HCEC 1CT (cell line): ENCODE data around the gene PBX3.

ENCODE experiments used
- DNase-seq: peaks from one replicate; pipeline ENCODE4 v3.0.0-alpha.2; 2017

The PBX3 gene

DNA sequence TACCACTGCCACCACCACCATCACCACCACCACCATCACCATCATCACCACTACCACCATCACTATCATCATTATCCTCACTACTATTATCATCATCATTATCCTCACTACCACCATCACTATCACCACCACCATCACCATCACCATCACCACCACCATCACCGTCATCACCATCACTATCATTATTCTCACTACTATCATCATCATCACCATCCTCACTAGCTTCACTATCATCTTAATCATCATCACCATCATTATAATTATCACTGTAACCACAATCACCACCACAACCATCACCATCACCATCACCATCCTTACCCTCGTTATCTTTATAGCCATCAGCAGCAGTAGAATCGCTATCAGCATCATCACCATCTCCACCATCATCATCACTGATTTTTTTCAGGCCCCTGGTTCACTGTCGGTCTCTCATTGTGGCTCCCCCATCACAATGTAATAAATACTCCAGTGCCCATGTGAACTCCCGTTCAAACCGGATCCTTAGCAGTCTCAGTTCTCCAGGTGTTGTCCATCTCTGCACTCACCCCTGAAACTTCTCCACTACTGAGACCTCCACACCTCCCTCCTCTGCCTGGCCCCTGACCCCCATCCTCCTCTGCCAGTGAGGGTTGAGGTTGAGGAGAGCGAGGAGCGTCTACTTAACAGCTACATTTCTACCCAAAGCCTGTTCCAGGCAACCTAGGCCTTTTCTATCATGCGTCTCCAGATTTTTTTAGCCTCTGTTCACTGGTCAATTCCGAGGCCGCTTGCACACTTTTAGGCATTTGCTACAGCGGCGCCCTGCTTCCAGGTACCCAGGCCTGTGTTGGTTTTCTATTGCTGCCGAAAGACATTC is 238.2 kb downstream of the PBX3 start:
- no peak for DNase-seq

DNA sequence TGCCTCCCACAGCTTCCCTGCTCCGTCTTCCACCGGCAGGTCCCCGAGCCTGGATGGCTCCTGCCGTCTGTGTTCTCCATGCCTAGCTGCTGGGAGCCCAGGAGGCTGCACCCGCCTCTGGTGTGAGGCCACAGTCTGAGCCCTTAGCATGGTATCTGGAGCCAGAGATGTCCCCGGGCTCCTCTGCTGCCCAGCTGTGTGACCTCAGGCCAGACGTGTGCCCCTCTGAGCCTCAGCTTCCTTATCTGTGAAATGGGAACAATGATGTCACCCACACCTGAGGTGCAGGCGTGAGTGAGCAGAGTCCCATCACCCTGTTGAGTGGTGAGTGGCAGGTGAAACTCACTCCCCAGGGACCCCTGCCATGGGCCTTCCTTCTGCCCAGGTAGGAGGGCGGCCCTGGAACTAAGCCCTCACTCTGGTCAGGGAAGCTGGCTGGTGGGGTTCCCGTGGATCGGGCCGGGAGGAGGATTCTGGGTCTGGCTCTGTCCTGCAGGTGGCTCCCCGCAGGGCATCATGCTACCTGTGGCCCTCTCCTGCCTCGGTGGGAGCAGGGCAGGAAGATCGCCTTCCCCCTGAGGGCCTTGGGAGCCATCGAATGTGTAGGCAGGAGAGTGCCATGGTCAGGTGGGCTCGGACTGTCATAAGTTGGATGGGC is 239.0 kb downstream of the PBX3 start:
- no peak for DNase-seq

DNA sequence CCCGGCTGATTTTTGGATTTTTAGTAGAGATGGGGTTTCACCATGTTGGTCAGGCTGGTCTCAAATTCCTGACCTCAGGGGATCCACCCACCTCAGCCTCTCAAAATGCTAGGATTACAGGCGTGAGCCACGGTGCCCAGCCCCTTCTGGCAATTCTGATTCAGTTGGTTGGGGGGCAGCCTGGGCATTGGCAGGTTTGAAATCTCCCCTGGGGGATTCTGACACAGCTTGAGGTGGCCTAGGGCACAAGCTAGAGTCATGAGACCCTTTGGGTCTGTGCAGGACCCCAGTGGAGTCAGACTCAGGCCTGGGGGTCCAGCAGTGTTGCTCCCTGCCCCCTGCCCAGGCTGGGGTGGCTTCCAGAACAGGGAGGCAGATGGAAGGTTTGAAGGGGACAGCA is 239.8 kb downstream of the PBX3 start:
- no peak for DNase-seq

DNA sequence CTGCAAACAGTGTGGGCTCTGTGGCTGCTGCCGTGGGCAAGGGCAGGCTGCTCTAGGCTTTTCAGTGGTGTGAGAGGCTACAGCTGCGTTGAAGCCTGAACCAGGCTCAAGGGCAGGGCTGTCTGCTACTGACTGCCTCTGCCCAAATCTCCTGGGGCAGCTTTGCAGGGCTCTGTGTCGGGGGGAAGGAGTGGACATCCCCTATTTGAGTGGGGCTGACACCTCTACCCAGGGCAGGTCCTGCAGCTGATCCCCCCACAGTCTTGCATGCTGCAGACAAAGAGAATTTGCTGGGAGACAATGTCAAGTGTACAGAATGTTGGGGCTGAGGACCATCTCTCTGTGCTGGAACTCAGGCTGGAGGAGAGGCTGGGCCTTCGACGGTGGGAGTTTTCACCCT is 240.2 kb downstream of the PBX3 start:
- DNase-seq = no peak

DNA sequence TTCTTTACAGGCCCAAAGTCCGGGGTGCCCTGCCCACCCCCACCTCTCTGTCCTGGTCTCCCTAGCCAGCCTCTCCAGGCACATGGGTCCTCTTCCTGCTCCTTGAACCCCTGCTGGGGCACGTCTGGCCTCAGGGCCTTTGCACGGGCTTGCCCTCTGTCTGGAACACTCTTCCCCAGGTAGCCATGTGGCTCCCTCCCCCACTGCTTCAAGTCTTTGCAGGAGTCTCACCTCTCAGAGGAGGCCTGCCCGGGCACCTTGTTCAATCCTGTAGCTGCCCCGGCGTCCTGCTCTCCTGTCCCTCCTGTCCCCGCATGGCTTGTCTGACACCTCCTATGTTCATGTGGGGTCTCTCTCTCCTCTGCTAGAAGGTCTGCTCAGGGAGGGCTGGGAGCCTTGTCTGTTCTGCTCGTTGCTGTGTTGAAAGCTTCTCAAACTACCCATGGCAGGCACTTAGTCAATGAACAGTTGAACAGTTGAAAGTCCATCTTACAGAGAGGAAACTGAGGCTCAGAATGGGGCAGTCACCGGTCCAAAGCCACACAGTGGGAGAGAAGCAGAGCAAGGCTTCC is 241.4 kb downstream of the PBX3 start:
- no peak for DNase-seq

DNA sequence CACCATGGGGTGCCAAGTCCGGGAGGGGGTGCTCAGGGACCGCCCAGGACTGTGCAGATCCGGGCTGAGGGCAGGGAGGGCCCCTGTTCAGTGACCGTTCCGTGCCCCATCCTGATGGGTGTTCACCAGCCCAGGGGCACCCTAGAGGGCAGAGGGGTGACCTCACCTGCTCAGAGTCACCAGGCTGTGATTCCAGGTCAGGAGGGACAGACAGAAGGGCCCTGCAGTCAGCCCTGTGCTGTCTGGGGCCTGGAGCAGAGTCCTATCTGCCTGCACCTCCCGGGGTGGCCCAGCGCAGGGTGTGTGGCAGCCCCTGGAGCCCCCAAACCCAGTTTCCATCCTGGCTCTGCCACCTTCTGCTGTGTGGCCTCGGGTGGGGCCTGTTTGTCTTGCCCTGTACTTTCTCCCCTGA is 241.9 kb downstream of the PBX3 start:
- no peak for DNase-seq

DNA sequence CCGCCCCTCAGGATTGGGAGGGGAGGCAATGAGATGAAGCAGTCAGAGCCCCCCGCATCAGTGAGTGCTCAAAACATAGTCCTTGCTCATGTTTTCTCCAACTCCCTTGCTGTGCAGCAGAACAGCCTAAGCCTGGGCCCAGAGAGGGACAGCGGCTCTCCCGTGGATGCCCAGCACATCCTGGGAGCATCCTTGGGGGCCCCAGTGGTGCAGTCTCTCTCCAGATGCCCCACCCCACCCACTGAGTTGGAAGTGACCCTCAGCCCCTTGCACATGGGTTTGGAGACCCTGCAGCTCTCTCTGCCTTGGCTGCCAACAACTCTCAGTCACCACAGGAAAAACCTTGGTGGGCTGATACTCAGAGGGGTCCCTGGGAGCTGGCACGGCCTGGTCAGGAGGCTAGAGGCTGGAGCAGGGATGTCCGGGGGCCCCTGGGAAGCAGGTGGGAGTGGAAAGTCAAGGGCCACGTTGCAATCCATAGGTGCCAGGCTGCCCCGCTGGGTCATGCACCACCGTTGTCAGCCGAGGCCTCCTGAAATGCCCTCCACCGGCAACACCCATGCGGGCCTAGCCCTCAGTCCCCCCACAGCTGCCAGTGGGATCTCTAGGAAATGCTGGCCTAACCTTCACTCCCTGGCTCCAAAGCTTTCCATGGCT is 242.5 kb downstream of the PBX3 start:
- no peak for DNase-seq

DNA sequence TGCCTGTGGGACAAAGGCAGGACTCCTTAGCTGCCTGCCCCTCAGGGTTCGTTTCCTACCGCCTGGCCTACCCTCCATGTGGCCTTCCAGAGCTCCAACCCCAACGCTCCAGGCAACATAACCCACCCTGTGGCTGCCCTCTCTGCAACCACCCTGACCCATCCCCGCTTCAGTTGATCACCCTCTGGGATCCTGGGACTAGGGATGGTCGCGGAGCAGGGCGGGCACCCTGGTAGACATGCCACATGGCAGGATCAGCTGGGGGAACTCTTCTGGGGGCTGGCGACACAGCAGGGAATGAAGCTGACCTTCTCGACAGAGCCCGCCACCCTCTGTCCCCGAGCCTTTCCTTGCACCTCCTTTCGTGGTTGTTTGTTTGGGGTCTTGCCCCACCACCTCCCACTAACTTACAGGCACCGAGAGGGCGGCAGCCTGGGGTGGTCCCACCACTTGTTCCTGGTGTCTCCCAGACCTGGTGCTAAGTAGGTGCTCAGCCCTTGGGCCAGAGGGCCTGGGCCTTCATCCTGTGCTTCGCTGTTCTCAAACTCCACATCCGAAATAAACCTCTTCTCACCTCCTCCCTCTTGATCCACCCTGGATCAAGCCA is 243.1 kb downstream of the PBX3 start:
- DNase-seq = no peak

DNA sequence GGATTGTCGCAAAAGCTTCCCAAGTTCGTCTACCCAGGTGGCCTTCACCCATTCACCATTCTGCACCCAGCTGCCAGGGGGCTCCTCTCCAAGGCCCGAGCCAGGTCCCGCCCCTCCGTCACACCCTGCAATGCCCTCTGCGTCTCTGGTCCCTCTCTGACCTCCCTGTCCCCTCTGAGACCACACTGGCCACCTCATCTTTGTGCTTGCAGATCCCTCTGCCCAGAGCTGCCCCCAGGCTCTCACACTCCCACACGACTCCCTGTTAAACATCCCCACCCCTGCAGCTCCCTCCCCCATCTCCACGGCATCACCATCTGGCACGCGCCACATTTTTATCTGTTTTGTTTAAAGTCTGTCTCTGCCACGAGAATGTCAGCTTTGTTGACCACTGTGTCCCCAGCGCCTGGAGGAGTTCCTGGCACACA is 243.6 kb downstream of the PBX3 start:
- DNase-seq = no peak

DNA sequence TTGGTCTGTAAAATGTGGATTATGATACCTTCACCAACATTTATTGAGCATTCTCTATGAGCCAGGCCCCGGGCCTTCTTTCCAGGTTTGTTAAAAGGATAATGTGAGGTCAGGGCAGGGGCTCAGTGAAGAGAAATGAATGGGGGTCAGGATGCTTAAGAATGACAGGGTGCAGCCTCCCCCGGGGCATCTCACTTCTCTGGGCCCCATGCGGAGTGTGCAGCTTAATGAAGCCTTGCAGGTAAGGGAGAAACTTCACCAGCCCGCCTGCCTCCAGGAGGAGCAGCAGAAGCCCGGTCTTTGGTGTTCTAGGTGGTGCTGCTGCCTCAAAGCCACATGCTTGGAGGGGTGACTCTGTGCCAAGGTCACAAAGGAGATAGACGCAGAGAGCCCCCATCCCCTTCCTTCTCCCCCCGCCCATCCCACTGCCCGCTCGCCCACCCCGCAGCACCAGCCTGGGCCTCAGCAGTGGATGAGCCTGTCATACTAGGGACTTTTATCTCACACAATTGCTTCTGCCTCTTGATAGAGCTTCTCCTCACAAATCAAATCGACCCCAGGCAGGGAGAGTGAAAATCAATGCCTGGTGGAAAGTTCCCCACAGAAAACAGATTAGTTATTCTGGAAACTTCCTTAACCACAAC is 244.8 kb downstream of the PBX3 start:
- no peak for DNase-seq

DNA sequence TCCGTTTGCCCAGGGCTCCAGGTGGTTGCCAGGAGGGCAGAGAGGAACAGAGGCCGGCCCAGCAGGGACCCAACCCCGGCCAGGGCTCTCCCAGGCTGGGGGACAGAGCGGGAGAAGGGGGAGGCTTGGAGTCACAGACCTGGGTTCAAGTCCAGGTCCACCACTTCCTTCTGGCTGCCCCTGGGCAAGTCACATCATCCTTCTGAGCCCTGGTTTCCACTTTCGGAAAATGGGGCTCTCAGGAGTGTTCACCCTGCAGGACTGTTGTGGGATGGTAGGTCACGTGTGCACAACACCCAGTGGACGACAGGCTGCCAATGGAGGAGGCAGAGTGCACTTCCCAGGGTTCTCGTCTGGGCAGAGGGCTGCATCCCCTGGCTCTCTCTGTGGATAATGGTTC is 245.4 kb downstream of the PBX3 start:
- DNase-seq = no peak

DNA sequence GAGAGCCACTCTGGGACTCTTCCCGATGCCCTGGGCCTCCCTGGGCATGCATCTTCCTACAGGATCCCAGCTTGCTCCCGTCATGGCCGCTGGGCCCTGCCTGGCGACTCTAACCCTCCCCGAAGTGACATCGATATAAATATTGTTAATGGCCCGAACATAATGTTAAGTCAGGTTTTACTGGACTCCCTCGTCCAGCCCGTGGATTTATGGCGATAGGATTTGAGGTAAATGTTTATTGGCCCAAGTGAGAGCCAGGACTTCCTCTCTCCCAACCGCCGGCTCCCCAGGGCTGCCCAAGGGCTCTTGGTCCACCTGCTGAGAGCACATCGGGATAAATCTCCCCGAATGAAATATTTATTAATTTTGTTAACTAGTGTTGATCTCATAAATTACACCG is 246.3 kb downstream of the PBX3 start:
- no peak for DNase-seq

DNA sequence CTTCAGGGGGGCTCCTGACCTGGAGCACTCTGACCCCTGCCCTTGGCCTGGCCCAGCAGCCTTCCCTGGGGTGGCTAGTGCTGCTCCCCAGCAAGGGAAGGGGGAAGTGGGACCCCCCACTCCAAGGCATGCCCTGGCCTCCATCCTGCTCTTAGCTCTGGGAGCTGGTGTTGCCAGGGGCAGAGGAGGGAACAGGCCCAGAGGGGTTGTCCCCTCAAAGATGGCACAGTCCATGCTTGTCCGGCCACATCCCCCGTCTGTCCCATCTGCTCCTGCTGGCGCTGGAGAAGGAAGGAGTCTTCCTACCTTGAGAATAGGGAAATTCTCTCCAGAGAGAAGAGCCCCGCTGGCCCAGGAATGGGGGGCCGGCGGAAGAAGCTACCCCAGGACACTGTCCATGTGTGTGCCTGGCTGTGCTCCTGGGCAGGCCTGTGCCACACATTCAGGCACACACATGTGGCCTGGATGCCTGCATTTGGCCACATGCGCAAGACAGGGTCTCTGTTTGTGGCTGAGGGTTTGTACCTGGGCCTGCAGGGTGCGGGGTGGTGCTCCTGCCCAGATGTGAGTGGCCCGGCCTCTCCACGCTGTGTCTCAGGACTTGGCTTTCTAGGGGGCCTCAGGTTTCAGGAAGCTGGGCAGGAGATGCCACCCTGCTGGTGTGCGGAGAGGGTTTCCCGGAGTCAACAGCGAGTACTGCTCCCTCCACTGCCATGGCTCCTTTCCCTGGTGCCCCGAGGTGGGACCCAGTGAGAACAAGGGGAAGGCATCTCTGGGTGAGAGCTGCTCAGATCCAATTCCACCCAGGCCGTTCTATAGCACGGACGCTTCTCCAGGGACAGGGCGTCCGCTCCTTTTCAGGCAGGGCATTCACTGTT is 247.1 kb downstream of the PBX3 start:
- DNase-seq = no peak

DNA sequence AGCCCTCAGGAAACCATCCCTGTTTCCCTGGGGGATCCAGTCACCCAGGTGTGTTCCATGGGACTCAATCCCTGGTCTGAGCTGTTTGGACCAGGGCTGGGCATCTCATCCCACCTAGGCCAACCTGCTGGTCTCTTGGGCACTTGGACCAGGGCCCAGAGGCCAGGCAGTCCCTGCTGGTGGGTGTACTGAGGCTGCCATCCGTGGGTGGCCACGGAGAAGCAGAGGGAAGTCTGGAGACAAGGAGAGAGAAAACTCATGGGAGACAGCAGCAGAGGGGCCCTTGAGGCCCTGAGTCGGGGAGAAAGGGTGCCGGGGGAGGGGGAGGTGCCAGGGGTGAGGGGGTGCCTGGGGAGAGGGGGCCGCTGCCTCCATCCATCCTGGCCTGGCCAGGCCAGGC is 247.8 kb downstream of the PBX3 start:
- DNase-seq = no peak

DNA sequence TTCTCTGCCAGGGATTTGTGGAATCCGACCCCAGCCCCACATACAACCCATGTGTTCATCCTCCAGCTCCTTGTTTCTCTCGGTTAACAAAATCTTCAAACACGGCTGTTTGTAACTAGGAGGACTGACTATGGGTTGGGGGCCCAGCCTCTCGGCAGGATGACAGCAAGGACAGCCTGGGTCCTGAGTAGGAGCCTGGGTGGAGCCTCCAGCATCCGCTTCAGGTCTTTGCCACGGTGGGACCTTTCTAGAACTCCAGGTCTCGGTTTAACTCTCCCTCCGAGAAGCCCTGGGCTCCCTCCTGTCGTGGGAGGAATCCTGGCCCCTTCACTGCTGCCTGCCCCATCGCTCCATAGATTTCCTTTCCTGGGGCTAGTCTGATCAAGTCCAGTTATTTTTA is 248.5 kb downstream of the PBX3 start:
- DNase-seq = no peak

DNA sequence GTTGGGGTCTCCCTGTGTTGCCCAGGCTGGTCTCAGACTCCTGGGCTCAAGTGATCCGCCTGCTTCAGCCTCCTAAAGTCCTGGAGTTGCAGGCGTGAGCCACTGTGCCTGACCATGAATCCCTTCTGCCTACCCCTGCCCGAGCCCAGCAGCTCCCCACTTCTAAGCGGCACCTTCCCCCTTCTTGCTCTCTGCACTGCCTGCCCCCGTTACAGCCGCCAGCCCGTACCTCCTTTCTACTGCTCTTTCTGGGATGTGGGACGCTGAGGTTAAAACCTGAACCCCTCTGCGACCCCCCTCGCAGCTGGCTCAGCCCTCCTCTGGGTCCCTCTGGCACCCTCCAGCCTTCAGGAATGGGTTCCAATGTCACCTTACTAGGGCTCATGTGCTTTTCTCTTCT is 249.6 kb downstream of the PBX3 start:
- DNase-seq = no peak

DNA sequence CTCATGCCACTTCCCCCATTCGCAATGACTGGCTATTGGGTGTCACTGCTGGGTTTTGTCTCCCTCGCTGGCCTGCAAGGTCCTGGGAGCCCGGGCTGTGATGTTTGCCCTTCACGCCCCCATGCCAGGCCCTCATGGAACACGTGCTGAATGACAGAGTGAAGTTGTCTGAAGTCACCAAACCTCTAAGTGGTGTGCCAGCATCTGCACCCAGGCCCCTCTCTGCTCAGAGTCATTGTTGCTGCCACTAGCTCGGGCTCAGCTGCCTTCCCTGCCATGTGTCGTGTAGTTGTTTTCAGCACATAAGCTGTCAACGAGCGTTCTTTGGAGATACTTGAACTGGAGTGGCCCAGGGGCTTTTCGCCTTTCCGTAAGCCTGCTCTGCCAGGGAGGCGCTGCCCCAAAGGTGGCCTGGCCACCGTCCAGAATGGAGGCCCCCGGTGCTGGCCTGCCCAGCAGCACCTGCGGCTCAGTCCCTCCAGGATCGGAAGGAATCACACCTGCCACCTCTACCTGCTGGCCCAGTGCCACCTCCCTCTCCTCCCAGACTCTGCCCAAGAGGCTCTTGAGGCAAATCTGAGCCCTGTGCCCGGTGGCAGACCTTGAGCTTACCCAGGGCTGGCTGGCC is 250.1 kb downstream of the PBX3 start:
- no peak for DNase-seq

DNA sequence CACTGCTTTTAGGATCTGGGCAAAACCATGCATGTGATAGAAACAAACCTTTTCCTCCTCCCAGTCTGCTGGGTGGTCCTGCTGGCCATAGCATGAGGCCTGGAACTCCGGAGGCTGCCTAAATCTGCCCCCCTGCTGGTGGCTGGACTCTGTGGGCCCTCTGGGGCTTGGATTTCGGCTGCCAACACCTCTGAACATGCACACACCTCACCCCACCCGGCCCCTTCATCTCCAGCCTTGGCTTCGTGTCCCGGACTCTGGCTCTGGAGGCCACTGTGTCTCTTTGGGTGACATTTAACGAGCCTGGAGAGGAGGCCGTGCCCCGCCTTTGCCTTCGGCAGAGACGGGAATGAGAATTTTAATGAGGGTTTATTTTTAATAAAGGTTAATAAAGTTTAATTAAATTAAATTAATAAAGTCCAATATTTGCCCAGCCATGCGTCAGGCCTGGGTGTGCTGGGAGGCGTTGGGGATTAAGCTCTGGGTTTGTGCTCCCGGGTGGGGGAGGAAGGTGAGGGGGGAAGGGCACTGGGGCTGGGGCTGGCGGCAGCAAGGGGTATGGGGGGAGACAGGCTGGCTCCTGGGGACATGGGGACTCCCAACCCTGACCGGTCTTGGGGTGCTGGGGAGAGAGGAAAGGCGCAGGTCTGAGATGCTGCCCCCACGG is 251.8 kb downstream of the PBX3 start:
- no peak for DNase-seq

DNA sequence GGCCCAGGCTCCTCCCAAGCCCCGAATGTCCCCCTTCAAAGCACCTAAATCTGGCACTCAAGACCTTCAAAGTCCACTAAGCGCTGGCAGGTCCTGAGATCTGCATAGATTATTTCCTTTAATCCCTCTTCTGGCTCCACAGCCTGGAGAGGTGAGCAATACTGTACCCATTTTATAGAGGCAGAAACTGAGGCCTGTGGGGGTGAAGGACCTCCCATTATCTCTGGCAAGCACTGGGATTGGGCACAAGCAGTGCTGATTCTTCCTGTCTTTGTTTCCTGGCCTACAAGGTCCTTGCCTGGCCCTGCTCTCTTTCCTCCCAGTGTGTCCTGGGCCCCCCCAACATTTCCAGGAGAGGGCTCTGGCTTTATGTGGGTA is 252.3 kb downstream of the PBX3 start:
- no peak for DNase-seq

DNA sequence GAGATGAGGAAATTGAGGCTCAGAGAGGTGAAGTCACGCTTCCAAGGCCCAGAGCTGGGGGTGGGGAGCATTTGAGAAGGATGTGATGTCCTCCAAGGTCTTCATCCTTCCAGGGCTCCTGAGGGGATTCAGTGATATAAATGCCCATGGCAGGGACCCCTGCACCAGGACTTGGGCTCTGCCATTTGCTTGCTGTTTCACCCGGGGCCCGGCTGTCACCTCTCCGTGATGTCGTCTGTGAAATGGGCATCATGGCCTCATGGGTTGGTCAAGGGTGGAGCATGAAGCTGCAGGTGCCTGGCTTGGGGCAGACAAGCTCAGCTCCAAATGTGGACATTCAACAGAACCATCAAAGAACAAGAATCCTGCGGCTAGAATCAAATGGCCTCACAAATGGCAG is 253.1 kb downstream of the PBX3 start:
- DNase-seq = no peak
